Fibroblast of mammary gland (primary cell): ENCODE data around the gene TRIM22.
A peak's percentile ranks its signal among the peaks of the same experiment; 100 is the strongest.
"Not testable (repeated sequence)": the region's sequence is repeated elsewhere in the genome, so short reads cannot be mapped to it uniquely, and the experiment has no call there.

Experiments used
- DNase-seq: peaks from one replicate; pipeline ENCODE4 v3.0.0-alpha.2; 2010; ENCODE audit warnings: low read depth
- H3K4me3 ChIP-seq: 2 replicates; pipeline ENCODE4 v1.5.1; 2011; ENCODE audit warnings: low read depth, mild to moderate bottlenecking, low read length, moderate library complexity; ENCODE audit not compliant: control insufficient read depth
- CTCF ChIP-seq: conservative IDR thresholded peaks from 2 replicates; pipeline ENCODE4 v1.5.1; 2011; ENCODE audit warnings: low read depth, low read length, inconsistent platforms; ENCODE audit not compliant: control insufficient read depth, insufficient read depth

The TRIM22 gene

GRCh38 chr11:5679811-5680210, 9.8 kb upstream of the TRIM22 start:
- no peak overlapping the region for H3K4me3 ChIP-seq
- TF ChIP-seq CTCF, result no peak
- DNase-seq, result no peak

- not testable (repeated sequence) for DNase-seq, H3K4me3 ChIP-seq
These were observed 6.6 kb upstream of the TRIM22 start for GRCh38 chr11:5682890-5683441.

GRCh38 chr11:5683620-5684019, 6.0 kb upstream of the TRIM22 start:
- DNase-seq, result not testable (repeated sequence)
- peak overlapping the region; percentile 56 for H3K4me3 ChIP-seq

GRCh38 chr11:5684036-5684645, 5.4 kb upstream of the TRIM22 start:
- peak overlapping the region; percentile 56 for H3K4me3 ChIP-seq
- DNase-seq, result peak; percentile 7
- no peak for TF ChIP-seq CTCF

GRCh38 chr11:5684646-5685362, 4.8 kb upstream of the TRIM22 start, which contains the start of gene TRIM5:
TSS of gene TRIM5 (minus strand) at chr11:5685074. CDS start at chr11:5680177, 4,897 bp downstream.
- H3K4me3 ChIP-seq, result peak within 1 kb of the TSS; percentile 56
- DNase-seq, result peak; percentile 97
- TF ChIP-seq CTCF, result peak; percentile 75

- H3K4me3 ChIP-seq, result no peak overlapping the region
- no peak for DNase-seq
- no peak for TF ChIP-seq CTCF
These were observed 3.2 kb upstream of the TRIM22 start for GRCh38 chr11:5686426-5686825.

GRCh38 chr11:5688482-5688881, 1.1 kb upstream of the TRIM22 start:
- no peak for TF ChIP-seq CTCF
- DNase-seq, result no peak
- H3K4me3 ChIP-seq, result no peak overlapping the region
